OCI-LY7 (cell line): ENCODE measurements around the gene TAOK2.

Experiments used
- CTCF ChIP-seq: fragments of 200-600 bp; sonication (generic); conservative IDR thresholded peaks from 2 replicates; pipeline ENCODE4 v1.5.1; 2014; ENCODE audit warnings: mild to moderate bottlenecking, antibody characterized with exemption, low read length, moderate library complexity, mixed read lengths
- EZH2phosphoT487 ChIP-seq: fragments of 200-600 bp; sonication (generic); IDR thresholded peaks from 2 replicates; pipeline ENCODE4 v1.6.1; 2018; ENCODE audit warnings: low read depth, borderline replicate concordance, mild to moderate bottlenecking, mixed run types, antibody characterized with exemption, low read length, moderate library complexity, mixed read lengths

DNA sequence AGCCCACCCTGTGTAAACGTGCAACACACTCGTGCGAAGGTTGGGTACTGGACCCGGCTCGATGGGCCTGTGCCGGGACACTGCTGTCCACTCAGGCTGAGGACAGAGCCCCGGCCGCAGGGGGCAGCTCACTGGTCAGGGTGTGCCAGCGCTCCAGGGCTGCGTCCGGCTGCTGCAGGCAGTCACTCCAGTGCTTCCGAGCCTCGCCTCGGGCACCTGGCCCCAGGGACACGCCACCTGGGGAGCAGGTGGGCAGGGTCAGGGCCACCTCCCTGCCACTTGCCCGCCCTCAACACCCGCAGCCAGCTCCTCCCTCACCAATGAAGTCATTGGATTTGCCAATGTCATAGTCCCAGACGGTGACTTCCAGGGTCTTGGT, 32.4 kb downstream of the TAOK2 start:
- no peak for TF ChIP-seq CTCF
- TF ChIP-seq EZH2phosphoT487 = no peak
